ENCODE results near the gene SLC23A3.
A peak's percentile ranks its signal among the peaks of the same experiment; 100 is the strongest.

- TF ChIP-seq CTCF (IDR thresholded peaks at IDR 0.05) (peak in 2 of 3 experiments; percentile 47), POLR2A (IDR thresholded peaks at IDR 0.05) (peak; percentile 72)
Measured at GRCh38 chr2:219177552-219178376, 7.9 kb upstream of the SLC23A3 start, which contains the start of gene RETREG2.
